Measurements from ENCODE around the gene INO80C. TPM values are rescaled to one million over a fixed set of nuclear protein-coding genes. Genes with fewer than 3 reads are reported as not detected.
"Not testable (repeated sequence)": the region's sequence is repeated elsewhere in the genome, so short reads cannot be mapped to it uniquely, and the experiment has no call there.

Gene INO80C
- total RNA-seq, 1 donor from 2014 or later, result 23.7 TPM

DNA sequence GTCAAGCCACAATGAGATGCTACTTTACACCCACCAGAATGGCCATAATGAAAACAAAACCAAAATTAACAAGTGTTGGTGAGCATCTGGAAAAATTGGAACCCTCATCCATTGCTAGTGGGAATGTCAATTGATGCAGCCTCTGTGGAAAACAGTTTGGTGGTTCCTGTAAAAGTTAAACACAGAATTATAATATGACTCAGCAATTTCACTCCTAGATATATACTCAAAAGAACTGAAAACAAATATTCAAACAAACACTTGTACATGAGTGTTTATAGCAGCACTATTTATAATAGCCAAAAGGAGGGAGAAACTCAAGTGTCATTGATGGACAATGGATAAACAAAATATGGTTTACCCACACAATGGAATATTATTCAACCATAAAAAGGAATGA, 43.0 kb downstream of the INO80C start:
- peaks cover 9% of the 10 kb centered on the region for H3K9me3 Mint-ChIP-seq (ENCODE audit: low read depth)

DNA sequence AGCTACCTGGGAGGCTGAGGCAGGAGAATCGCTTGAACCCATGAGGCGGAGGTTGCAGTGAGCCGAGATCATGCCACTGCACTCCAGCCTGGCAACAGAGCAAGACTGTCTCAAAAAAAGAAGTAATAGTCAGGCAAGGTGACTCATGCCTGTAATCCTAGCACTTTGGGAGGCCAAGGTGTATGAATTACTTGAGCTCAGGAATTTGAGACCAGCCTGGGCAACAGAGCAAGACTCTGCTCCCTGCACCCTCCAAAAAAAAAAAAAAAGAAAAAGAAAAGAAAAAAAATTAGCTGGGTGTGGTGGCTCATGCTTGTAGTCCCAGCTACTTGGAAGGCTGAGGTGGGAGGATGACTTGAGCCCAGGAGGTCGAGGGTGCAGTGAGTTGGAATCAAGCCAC, 44.7 kb downstream of the INO80C start:
- H3K27ac Mint-ChIP-seq (ENCODE audit: unreplicated experiment); H3K9me3 Mint-ChIP-seq (ENCODE audit: low read depth); H3K4me3 Mint-ChIP-seq (ENCODE audit: unreplicated experiment); H3K27me3 Mint-ChIP-seq (ENCODE audit: low read depth); DNase-seq (ENCODE audit: low spot score); H3K36me3 Mint-ChIP-seq (ENCODE audit: low read depth): not testable (repeated sequence)
- H3K4me1 Mint-ChIP-seq (ENCODE audit: low read depth), result peaks cover 52% of the 10 kb centered on the region

More for the DNA sequence above, 43.0 kb downstream of the INO80C start:
- H3K27ac Mint-ChIP-seq (ENCODE audit: unreplicated experiment), result no peak overlapping the region
- H3K4me1 Mint-ChIP-seq (ENCODE audit: low read depth), result peaks cover 67% of the 10 kb centered on the region
- no peak for DNase-seq (ENCODE audit: low spot score)
- no peak for TF ChIP-seq CTCF (IDR thresholded peaks at IDR 0.05)
- H3K4me3 Mint-ChIP-seq (ENCODE audit: unreplicated experiment), result no peak overlapping the region
- H3K36me3 Mint-ChIP-seq (ENCODE audit: low read depth), result no peaks in the 10 kb centered on the region
- H3K27me3 Mint-ChIP-seq (ENCODE audit: low read depth), result no peaks in the 10 kb centered on the region

DNA sequence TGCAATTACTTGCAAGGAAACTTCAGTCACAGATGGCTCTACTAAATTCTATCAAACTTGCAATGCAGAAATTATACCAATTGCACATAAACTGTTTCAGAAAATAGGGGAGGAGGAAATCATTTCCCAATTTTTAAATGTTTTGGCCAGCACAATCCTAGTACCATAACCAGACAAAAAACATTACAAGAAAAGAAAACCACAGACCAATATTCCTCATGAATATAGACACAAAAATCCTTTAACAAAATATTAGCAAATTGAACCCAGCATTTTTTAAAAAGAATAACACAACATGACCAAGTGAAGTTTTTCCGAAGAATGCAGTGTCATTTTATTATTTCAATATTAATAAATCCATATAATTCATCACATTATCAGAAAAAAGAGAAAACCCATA, 45.8 kb downstream of the INO80C start:
- H3K27me3 Mint-ChIP-seq (ENCODE audit: low read depth), result no peaks in the 10 kb centered on the region
- no peak for TF ChIP-seq CTCF (IDR thresholded peaks at IDR 0.05)
- peaks cover 9% of the 10 kb centered on the region for H3K9me3 Mint-ChIP-seq (ENCODE audit: low read depth)
- DNase-seq (ENCODE audit: low spot score), result no peak
- no peak overlapping the region for H3K27ac Mint-ChIP-seq (ENCODE audit: unreplicated experiment)
- H3K36me3 Mint-ChIP-seq (ENCODE audit: low read depth), result no peaks in the 10 kb centered on the region
- H3K4me1 Mint-ChIP-seq (ENCODE audit: low read depth), result peaks cover 42% of the 10 kb centered on the region
- H3K4me3 Mint-ChIP-seq (ENCODE audit: unreplicated experiment), result no peak overlapping the region

DNA sequence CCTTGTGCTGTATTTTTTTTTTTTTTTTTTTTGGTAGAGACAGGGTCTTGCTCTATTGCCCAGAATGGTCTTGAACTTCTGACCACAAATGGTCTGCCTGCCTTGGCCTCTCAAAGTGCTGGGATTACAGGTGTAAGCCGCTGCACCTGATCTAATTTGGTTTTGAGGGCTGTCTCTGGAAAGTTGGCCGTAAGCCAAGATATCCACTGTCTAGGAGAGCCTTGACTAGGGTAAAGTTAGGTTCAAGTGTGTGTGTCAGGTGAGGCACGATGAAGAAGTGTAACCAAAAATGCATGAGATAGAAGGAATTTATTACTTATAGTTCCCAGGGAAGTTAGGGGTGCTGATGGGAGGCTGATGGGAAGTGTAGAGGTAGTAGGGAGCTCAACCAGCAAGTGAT, 46.7 kb downstream of the INO80C start:
- H3K4me3 Mint-ChIP-seq (ENCODE audit: unreplicated experiment), result no peak overlapping the region
- H3K27me3 Mint-ChIP-seq (ENCODE audit: low read depth), result no peaks in the 10 kb centered on the region
- H3K27ac Mint-ChIP-seq (ENCODE audit: unreplicated experiment), result no peak overlapping the region

GRCh38 chr18:35444636-35445035, 53.1 kb downstream of the INO80C start:
- no peaks in the 10 kb centered on the region for H3K9me3 Mint-ChIP-seq (ENCODE audit: low read depth)
- TF ChIP-seq CTCF (IDR thresholded peaks at IDR 0.05), result no peak
- H3K27me3 Mint-ChIP-seq (ENCODE audit: low read depth), result no peaks in the 10 kb centered on the region
- H3K36me3 Mint-ChIP-seq (ENCODE audit: low read depth), result no peaks in the 10 kb centered on the region
- no peak for DNase-seq (ENCODE audit: low spot score)
- H3K27ac Mint-ChIP-seq (ENCODE audit: unreplicated experiment), result no peak overlapping the region
- peaks cover 14% of the 10 kb centered on the region for H3K4me1 Mint-ChIP-seq (ENCODE audit: low read depth)
- no peak overlapping the region for H3K4me3 Mint-ChIP-seq (ENCODE audit: unreplicated experiment)

More for the DNA sequence above, 46.7 kb downstream of the INO80C start:
- H3K36me3 Mint-ChIP-seq (ENCODE audit: low read depth), result no peaks in the 10 kb centered on the region
- peaks cover 34% of the 10 kb centered on the region for H3K4me1 Mint-ChIP-seq (ENCODE audit: low read depth)
- H3K9me3 Mint-ChIP-seq (ENCODE audit: low read depth), result peaks cover 9% of the 10 kb centered on the region
- no peak for DNase-seq (ENCODE audit: low spot score)
- no peak for TF ChIP-seq CTCF (IDR thresholded peaks at IDR 0.05)

DNA sequence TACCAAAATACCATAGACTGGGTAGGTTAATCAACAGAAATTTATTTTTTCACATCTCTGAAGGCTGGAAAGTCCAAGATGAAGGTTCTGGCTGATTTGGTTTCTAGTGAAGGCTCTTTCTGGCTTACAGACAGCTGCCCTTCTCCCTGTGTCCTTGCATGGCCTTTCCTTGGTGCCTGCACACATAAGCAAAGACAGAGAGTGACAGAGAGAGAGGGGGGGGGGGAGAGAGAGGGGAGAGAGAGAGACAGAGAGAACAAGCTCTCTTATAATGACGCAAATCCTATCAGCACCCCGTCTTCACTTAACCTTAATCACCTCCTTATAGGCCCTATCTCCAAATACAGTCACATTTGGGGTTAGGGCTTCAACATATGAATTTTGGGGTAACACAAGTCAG, 53.9 kb downstream of the INO80C start:
- Mint-ChIP-seq H3K9me3 (ENCODE audit: low read depth) (no peaks in the 10 kb centered on the region), H3K27me3 (ENCODE audit: low read depth) (no peaks in the 10 kb centered on the region), H3K4me3 (ENCODE audit: unreplicated experiment) (no peak overlapping the region), H3K4me1 (ENCODE audit: low read depth) (peaks cover 16% of the 10 kb centered on the region), H3K36me3 (ENCODE audit: low read depth) (no peaks in the 10 kb centered on the region), H3K27ac (ENCODE audit: unreplicated experiment) (no peak overlapping the region)
- no peak for TF ChIP-seq CTCF (IDR thresholded peaks at IDR 0.05)
- DNase-seq (ENCODE audit: low spot score), result no peak
